HepG2 (cell line): Measurements from ENCODE around the gene SUPT6H. TPM values are rescaled to one million over a fixed set of nuclear protein-coding genes. Genes with fewer than 3 reads are reported as not detected.

Experiments
- ATAC-seq: fragments of 200-7000 bp; cut with Tn5 transposase; 3 replicates; pipeline ENCODE4 v1.9.1; 2020; ENCODE audit warnings: mild to moderate bottlenecking, moderate library complexity
- BruUV-seq: library from RNA; stranded (reverse); fragments of 400-500 nt; replicated peaks from 2 replicates; lab custom pipeline; 2021; lab: Mats Ljungman, UMichigan
- CTCF ChIA-PET: fragments of 300-600 bp; formaldehyde crosslinking; extraction: SDS; loops from one replicate; lab custom pipeline; 2021; ENCODE audit warnings: low total read pairs, inconsistent platforms, low intra/inter-chr PET ratio; lab: Yijun Ruan, JAX
- POLR2A ChIA-PET: fragments of 350-600 bp; sonication (Branson Sonifier 250); formaldehyde crosslinking; loops from one replicate; lab custom pipeline; 2020; ENCODE audit warnings: antibody characterized with exemption, inconsistent platforms; lab: Yijun Ruan, JAX
- DNase-seq: peaks from one replicate; pipeline ENCODE4 v3.0.0-alpha.2; 2015; ENCODE audit warnings: low spot score
- FAIRE-seq: peaks from 3 replicates; lab custom pipeline; 2011; peaks lifted over from hg19 to GRCh38; lab: Jason Lieb, UNC
- H2AFZ ChIP-seq: one replicate; pipeline ENCODE4 v1.6.1; 2011; ENCODE audit warnings: low read length, inconsistent platforms
- H3K27ac ChIP-seq: fragments of 300-600 bp; 3 replicates; pipeline ENCODE4 v1.8.0; 2011; ENCODE audit warnings: mixed run types, mild to moderate bottlenecking, mixed read lengths, low read length, inconsistent platforms; ENCODE audit not compliant: insufficient read depth; ENCODE audit errors: extremely low read length
- H3K27me3 ChIP-seq, 2 experiments: fragments of 200-600 bp in 1 of 2; 2 replicates in 1 of 2; 3 replicates in 1 of 2; pipeline versions ENCODE4 v1.6.0 to v1.8.0; 2011; ENCODE audit warnings: low read length in 2 of 2, mild to moderate bottlenecking in 2 of 2, moderate library complexity in 2 of 2, inconsistent platforms in 1 of 2; ENCODE audit not compliant: insufficient read depth in 2 of 2, control insufficient read depth in 1 of 2
- H3K36me3 ChIP-seq, 2 experiments: fragments of 200-600 bp in 1 of 2; replicated peaks in 1 of 2; 2 replicates in 1 of 2; 3 replicates in 1 of 2; pipeline versions ENCODE4 v1.5.1 to v1.8.0; 2011; ENCODE audit warnings: low read length in 2 of 2, inconsistent platforms in 1 of 2; ENCODE audit not compliant: insufficient read depth in 2 of 2, control insufficient read depth in 1 of 2
- H3K4me1 ChIP-seq: 2 replicates; pipeline ENCODE4 v1.5.1; 2012; ENCODE audit warnings: low read length, inconsistent platforms; ENCODE audit not compliant: insufficient read depth
- H3K4me2 ChIP-seq: 2 replicates; pipeline ENCODE4 v1.6.0; 2011; ENCODE audit warnings: low read depth, low read length, inconsistent platforms
- H3K4me3 ChIP-seq, 3 experiments: fragments of 200-600 bp in 1 of 3; sonication (generic), shearing (Covaris generic) in 1 of 3; replicated peaks in 1 of 3; 2 replicates each; pipeline ENCODE4 v1.5.1; 2011 to 2016; ENCODE audit warnings: low read length in 3 of 3, inconsistent platforms in 2 of 3, low read depth in 2 of 3, mild to moderate bottlenecking in 2 of 3, control low read depth in 1 of 3, mixed read lengths in 1 of 3; ENCODE audit not compliant: insufficient read depth in 1 of 3
- H3K79me2 ChIP-seq: one replicate; pipeline ENCODE4 v1.6.1; 2011; ENCODE audit warnings: low read length, inconsistent platforms; ENCODE audit not compliant: insufficient read depth
- H3K9ac ChIP-seq: 2 replicates; pipeline ENCODE4 v1.6.0; 2011; ENCODE audit warnings: mild to moderate bottlenecking, low read depth, low read length, inconsistent platforms; ENCODE audit not compliant: insufficient read depth
- H3K9me3 ChIP-seq: 2 replicates; pipeline ENCODE4 v1.5.1; 2012; ENCODE audit warnings: mild to moderate bottlenecking, low read length
- H4K20me1 ChIP-seq: 2 replicates; pipeline ENCODE4 v1.6.0; 2011; ENCODE audit warnings: inconsistent platforms, mild to moderate bottlenecking, low read length, moderate library complexity; ENCODE audit not compliant: insufficient read depth
- ATF4 ChIP-seq, 2 experiments: fragments of 450-650 bp in 1 of 2; sonication (generic) in 1 of 2; formaldehyde crosslinking; IDR thresholded peaks; 2 replicates each; pipeline versions ENCODE4 v1.5.0 to v1.8.0; 2020 to 2022; ENCODE audit warnings: mild to moderate bottlenecking in 1 of 2, missing genetic modification reagents in 1 of 2
- FOXA1 ChIP-seq, 2 experiments: fragments of 450-650 bp in 1 of 2; sonication (generic) in 1 of 2; formaldehyde crosslinking in 1 of 2; IDR thresholded peaks; 2 replicates each; pipeline versions ENCODE4 v1.4.0 to v1.6.1; 2016 to 2020; ENCODE audit warnings: missing genetic modification reagents in 1 of 2
- HNRNPLL ChIP-seq: fragments of 200-400 bp; formaldehyde crosslinking; IDR thresholded peaks from 2 replicates; pipeline ENCODE4 v1.6.1; 2017; ENCODE audit warnings: mild to moderate bottlenecking, low read depth, low read length; ENCODE audit not compliant: poor library complexity, severe bottlenecking
- NAIF1 ChIP-seq: sonication (generic); formaldehyde crosslinking; IDR thresholded peaks from 2 replicates; pipeline ENCODE4 v1.5.0; 2020; ENCODE audit warnings: mild to moderate bottlenecking, missing genetic modification reagents, borderline replicate concordance
- SIN3A ChIP-seq: IDR thresholded peaks from 2 replicates; pipeline ENCODE4 v1.6.1; 2011; ENCODE audit warnings: low read depth, mild to moderate bottlenecking, control low read depth, low read length, borderline replicate concordance
- SPEN ChIP-seq: sonication (generic); formaldehyde crosslinking; IDR thresholded peaks from 2 replicates; pipeline ENCODE4 v1.5.1; 2020; ENCODE audit warnings: low read depth, mild to moderate bottlenecking, missing genetic modification reagents
- TCF7L2 ChIP-seq: IDR thresholded peaks from 2 replicates; pipeline ENCODE4 v1.6.1; 2011; ENCODE audit warnings: mild to moderate bottlenecking, low read depth, low read length, moderate library complexity
- USF2 ChIP-seq, 2 experiments: sonication (generic) in 1 of 2; formaldehyde crosslinking in 1 of 2; IDR thresholded peaks; 2 replicates each; pipeline versions ENCODE4 v1.5.1 to v1.6.1; 2011 to 2020; ENCODE audit warnings: borderline replicate concordance in 1 of 2, low read depth in 1 of 2, low read length in 1 of 2, mild to moderate bottlenecking in 1 of 2, missing genetic modification reagents in 1 of 2, moderate library complexity in 1 of 2
- ZNF557 ChIP-seq: sonication (generic); formaldehyde crosslinking; IDR thresholded peaks from 2 replicates; pipeline ENCODE4 v1.4.0; 2020; ENCODE audit warnings: missing genetic modification reagents
- ZNF614 ChIP-seq: IDR thresholded peaks from 2 replicates; pipeline ENCODE4 v1.6.1; 2018; ENCODE audit warnings: missing biosample characterization, missing genetic modification reagents, inconsistent platforms, borderline replicate concordance
- ZSCAN30 ChIP-seq: sonication (generic); formaldehyde crosslinking; IDR thresholded peaks from 2 replicates; pipeline ENCODE4 v1.5.0; 2020; ENCODE audit warnings: mild to moderate bottlenecking, missing genetic modification reagents
- WGBS: methylation state at CpG from one replicate; pipeline ENCODE4 v1.1.6; 2017; ENCODE audit warnings: low lambda C conversion rate; 5-methylcytosine and 5-hydroxymethylcytosine counted together
- in situ Hi-C: cut with HindIII; loops from 2 replicates; pipeline ENCODE4 v1.10.0; 2017; ENCODE audit warnings: low pct_unique_long_range_greater_than_20kb; ENCODE audit not compliant: extremely low pct_ligation_motif_present
- intact Hi-C: fragments of 100-400 bp; cut with micrococcal nuclease; formaldehyde crosslinking; loops from one replicate; pipeline ENCODE4 v1.10.0; 2022; ENCODE audit not compliant: unreplicated experiment
- polyA plus RNA-seq, 8 experiments: library from polyadenylated mRNA; depleted of rRNA in 3 of 8; stranded (reverse) in 7 of 8; unstranded in 1 of 8; fragments of >200 nt; fragmentation: Illumina TruSeq in 4 of 8; extraction: Trizol in 4 of 8; gene quantifications; 2 replicates each; pipeline versions ENCODE4 v1.2.1 to v1.2.3, GENCODE V29; 2011 to 2016; ENCODE audit warnings: low read depth in 4 of 8, missing spikeins in 1 of 8, mixed read lengths in 1 of 8; ENCODE audit not compliant: insufficient read depth in 1 of 8
- total RNA-seq, 5 experiments: library from RNA; depleted of rRNA; stranded (reverse); fragments of >200 nt; fragmentation: Illumina TruSeq; extraction: Trizol; gene quantifications; 2 replicates each; pipeline ENCODE4 v1.2.3, GENCODE V29; 2016; ENCODE audit warnings: low read depth in 1 of 5

SUPT6H gene
- total and polyA plus RNA-seq, 2 of the 13 experiments (the other 11 are each of a cell fraction or from before 2014, with no cell fraction given), result 32.7 to 39.9 TPM

GRCh38 chr17:28618464-28618863 is 43.5 kb upstream of the SUPT6H start:
- POLR2A ChIA-PET, result no interaction called here
- BruUV-seq, result no TSS peak
- no peak overlapping the region for H3K4me3 ChIP-seq
- WGBS, result 84% methylated on average over 3 of the region's 3 CpGs
- H3K4me1 ChIP-seq, result no peaks in the 10 kb centered on the region
- H3K9ac ChIP-seq, result no peak overlapping the region
- no peak for DNase-seq
- intact Hi-C loops, result no loop called here
- H3K27ac ChIP-seq, result no peak overlapping the region
- no peaks in the 10 kb centered on the region for H3K79me2 ChIP-seq
- no peaks in the 10 kb centered on the region for H3K9me3 ChIP-seq
- FAIRE-seq, result no peak
- no peak for TF ChIP-seq SIN3A
- TF ChIP-seq NAIF1 (CRISPR knock-in tag), result no peak
- TF ChIP-seq ZNF557 (CRISPR knock-in tag), result no peak
- TF ChIP-seq HNRNPLL, result no peak
- TF ChIP-seq SPEN, result no peak
- TF ChIP-seq ZSCAN30 (CRISPR knock-in tag), result no peak
- TF ChIP-seq FOXA1 (IDR thresholded peaks at IDR 0.05), result no peak
- no peak for TF ChIP-seq FOXA1 (CRISPR knock-in tag; IDR thresholded peaks at IDR 0.05)
- no peak for TF ChIP-seq ZNF614 (CRISPR knock-in tag)
- no peak for TF ChIP-seq USF2 (IDR thresholded peaks at IDR 0.05; ENCODE audit: low read depth, low read length)
- TF ChIP-seq USF2 (CRISPR knock-in tag; IDR thresholded peaks at IDR 0.05; ENCODE audit: borderline replicate concordance), result no peak
- no peak for TF ChIP-seq TCF7L2
- no peak for TF ChIP-seq ATF4 (CRISPR knock-in tag; IDR thresholded peaks at IDR 0.05)
- no peaks in the 10 kb centered on the region for H4K20me1 ChIP-seq
- no peak overlapping the region for H3K4me2 ChIP-seq
- in situ Hi-C loops, result no loop called here
- H2AFZ ChIP-seq, result no peak overlapping the region
- peaks cover 49 to 88% of the 10 kb centered on the region in 2 experiments for H3K36me3 ChIP-seq
- H3K27me3 ChIP-seq, result no peaks in the 10 kb centered on the region
- no peak for ATAC-seq
- CTCF ChIA-PET, result no interaction called here
